HG03064 (cell line): ENCODE data around the gene CEP164.

Source experiments
- ATAC-seq: cut with Tn5 transposase; IDR thresholded peaks from one replicate; pipeline ENCODE4 v1.9.1; 2021; ENCODE audit warnings: low read depth; ENCODE audit not compliant: unreplicated experiment

The CEP164 gene

DNA sequence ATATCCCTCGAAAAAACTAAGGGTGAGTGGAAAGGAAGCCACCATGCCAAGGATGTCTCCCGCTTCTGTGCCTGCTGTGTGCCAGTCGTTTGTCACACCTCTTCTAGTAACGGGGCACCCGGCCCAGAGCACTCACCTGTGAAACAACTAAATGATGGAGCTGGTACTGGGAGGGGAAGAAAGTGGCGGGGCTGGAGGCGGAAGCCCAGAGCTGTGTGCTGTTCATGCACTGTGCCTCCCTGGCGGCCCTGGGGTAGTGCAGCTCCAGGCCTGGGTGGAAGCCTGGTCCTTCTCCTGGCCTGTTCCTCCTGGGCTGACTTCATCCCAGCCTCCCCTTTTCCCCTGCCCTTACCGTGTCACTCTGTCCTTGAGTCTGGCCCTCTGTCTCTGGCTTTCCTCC is 130.2 kb downstream of the CEP164 start:
- ATAC-seq: no peak

DNA sequence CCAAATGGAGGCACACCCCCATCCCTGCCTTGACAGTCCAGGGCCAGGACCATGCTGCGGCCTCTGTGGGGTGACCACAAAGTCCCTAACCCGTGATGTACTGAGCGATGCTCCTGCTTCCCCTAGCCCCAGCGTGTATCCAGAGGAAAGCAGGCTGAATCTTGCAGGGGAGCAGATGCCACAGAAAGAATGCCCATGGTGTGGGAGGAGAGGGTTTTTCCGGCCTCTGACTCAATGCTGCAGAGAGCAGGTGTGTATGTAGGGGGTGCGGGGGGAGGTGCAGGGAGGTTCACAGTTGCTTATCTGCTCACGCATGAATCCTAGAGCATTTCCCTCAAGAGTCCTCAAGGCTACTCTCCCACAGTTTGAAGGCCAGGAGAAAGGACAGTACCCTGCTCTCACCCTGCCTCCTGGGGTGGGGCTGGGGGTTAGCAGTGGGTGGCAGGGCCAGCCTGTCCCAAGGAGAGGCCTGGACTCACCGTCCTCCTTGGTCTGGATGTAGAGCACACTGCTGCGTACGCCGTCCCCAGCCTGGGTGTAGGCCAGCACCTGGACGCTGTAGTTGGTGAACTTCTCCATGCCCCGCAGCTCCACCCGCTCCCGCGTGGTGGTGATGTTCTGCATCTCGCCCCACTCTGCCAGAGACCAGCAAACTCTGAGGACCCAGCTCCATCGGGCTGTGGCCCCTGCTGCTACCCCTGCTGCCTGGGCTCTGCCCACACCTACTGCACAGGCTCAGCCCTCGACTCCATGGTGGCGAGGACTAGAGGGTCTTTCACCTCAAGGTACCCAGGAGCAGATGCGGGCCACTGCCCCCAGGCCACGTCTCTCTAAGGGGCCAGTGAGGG is 130.8 kb downstream of the CEP164 start:
- ATAC-seq: no peak

DNA sequence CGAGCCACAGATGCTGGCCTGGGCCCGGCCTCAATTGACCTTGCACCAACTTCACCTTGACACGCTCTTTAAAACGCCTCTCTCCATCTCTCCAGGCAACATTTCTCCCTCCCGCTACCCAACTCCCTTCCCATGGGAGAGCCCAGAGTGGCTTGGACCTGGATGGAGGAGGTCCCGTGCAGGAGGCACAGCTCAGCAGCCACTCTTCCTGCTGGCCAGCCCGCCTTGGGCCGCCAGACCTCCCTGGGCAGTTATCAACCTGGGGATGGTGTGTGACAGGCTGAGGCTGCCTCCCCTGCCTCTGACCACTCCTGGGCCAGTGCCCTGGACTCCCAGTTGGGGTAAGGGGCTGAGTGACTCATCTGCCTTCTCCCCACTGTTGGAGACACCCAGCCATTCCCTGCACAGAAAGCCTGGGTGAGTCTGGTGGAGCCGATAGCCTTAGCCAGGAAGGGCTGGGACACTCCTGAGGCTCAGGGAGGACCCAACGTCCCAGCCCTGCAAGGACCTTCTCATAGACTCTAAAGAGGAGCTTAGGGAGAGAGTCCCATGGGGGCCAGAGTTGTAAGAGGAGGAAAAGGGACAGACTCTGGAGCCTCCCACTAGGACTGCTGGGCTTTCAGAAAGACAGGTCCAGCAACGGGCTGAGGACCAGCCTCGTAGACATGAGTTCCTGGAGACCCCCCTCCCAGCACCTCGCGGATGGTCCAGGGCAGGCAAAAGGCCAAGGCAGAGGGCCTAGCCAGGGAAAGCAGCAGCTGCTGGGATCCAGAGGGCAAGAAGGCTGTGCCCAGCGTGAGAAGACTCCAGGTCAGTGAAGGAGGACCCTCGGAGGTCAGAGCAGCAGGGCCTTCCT is 131.7 kb downstream of the CEP164 start:
- ATAC-seq: no peak

DNA sequence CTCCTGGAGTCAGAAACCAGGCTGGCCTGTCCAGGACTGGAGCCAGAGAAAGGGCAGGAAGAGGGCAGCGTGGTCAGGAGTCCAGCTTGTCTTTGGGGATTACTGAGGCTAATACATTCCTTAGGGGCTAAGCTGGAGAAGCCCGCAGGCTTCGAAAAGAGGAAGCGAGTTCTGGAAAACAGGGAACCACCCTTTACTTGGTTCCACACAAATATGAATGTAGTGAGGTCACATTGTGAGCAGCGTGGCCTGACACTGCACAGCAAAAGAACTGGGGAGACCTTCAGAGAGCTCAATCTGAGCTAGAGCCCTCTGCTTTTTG is 132.3 kb downstream of the CEP164 start:
- no peak for ATAC-seq

DNA sequence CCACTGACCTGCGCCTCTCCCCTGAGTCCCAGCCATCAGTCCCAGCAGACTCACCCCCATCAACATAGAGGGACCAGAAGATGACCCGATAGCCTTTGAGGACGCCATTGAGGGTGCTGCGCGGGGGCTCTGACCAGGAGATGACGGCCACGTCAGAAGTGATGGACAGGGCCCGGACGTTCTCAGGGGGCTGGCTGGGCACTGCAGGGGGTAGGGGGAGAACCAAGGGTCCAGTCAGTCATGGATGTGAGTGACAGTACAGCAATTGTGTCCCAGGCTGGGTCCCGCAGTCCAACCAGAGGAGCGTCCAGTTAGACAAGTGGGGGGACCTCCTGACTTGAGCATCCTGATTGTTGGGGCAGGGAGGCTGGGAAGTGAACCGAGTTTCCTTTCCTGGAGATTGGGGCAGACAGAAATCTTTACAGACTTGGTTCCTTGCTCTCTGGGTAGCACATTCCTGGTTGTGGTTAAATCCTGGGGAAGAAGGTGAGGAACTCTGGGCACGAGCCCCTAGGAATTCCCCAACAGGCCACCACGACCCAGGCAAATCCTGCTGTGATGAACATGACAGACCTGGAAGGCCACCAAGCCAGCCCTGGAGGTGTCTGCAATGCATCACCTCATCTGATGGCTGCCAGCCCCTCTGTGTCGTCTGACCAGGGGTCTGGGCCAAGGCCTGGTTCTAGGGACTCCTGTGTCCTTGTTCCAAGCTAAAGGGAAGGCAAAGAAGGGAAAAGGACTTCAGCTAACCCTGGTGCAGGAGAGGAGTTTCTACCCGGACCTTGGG is 133.9 kb downstream of the CEP164 start:
- no peak for ATAC-seq

DNA sequence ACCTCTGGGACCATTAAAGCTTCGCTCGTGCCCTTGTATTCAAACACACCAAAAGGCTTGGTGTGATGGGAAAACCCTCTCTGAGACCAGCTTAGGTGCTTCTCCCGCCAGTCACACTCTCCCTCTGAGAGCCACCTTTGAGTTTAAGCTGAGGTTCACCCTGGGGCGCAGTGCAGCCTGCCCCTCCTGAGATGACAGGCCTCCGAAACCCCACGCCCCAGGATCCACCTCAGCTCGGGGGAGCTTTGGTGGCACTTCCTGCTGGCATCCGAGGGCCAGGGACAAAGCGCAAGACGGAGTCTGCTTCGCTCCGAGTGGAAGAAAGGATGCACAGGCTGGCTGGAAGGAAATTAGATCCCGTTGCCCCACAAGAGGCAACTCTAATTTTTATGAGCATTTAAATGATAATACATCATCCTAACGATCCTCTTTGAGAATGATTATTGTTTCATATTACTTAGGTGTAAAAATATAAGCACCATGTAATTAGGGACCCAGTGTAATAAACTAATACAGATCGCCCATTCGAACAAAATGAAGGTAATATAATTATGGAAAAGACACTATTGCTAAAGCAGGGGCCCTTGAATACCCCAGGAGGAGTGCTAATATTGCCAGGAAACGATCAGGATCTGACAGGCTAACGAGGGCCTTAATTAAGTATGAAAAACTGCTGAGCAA is 134.7 kb downstream of the CEP164 start:
- ATAC-seq: no peak

DNA sequence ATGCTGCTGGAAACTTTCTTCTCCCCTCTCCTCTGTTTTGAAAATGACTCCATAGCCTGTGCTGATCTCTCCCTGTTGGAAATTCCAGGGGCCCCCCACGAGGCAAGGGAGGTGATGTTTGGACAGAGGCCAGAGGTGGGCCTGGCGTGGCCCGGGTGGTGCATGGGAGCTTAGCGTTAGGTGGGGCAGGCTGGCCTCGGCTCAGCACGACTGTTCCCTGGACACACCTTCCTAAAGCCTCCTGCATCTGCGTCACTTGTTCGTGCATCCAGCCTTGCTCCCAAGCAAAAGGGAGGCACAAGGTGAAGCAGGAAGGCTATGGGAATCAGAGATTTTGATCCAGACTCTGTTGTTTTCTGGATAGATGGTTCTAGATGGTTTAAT is 135.2 kb downstream of the CEP164 start:
- ATAC-seq: no peak
